MM.1S (cell line): ENCODE measurements around the gene PRKCE.

Experiments
- DNase-seq: peaks from one replicate; pipeline ENCODE4 v3.0.0-alpha.2; 2015
- H2AFZ ChIP-seq: fragments of 300-600 bp; sonication (generic); 2 replicates; pipeline ENCODE4 v1.6.0; 2016; ENCODE audit warnings: antibody characterized with exemption, low read length
- H3F3A ChIP-seq: fragments of 300-600 bp; sonication (generic); 2 replicates; pipeline ENCODE4 v1.6.1; 2016; ENCODE audit warnings: mild to moderate bottlenecking, antibody characterized with exemption, low read length, moderate library complexity, mixed read lengths; ENCODE audit not compliant: insufficient read depth
- H3K27ac ChIP-seq: fragments of 300-600 bp; sonication (generic); 2 replicates; pipeline ENCODE4 v1.5.1; 2016; ENCODE audit warnings: mild to moderate bottlenecking, low read length
- H3K27me3 ChIP-seq: fragments of 300-600 bp; sonication (generic); replicated peaks from 2 replicates; pipeline ENCODE4 v1.6.0; 2016; ENCODE audit warnings: low read length; ENCODE audit not compliant: insufficient read depth
- H3K36me3 ChIP-seq: fragments of 300-600 bp; sonication (generic); replicated peaks from 2 replicates; pipeline ENCODE4 v1.6.1; 2016; ENCODE audit warnings: mild to moderate bottlenecking, low read length, mixed read lengths; ENCODE audit not compliant: insufficient read depth
- H3K4me1 ChIP-seq: fragments of 300-600 bp; sonication (generic); 2 replicates; pipeline ENCODE4 v1.6.1; 2016; ENCODE audit warnings: low read length, mixed read lengths
- H3K4me2 ChIP-seq: fragments of 300-600 bp; sonication (generic); 2 replicates; pipeline ENCODE4 v1.6.0; 2016; ENCODE audit warnings: low read depth, low read length
- H3K4me3 ChIP-seq: fragments of 300-600 bp; sonication (generic); 2 replicates; pipeline ENCODE4 v1.5.1; 2016; ENCODE audit warnings: low read length, mixed read lengths
- H3K79me2 ChIP-seq: fragments of 300-600 bp; sonication (generic); 2 replicates; pipeline ENCODE4 v1.6.1; 2016; ENCODE audit warnings: mixed run types, low read length, mixed read lengths
- H3K9ac ChIP-seq: fragments of 300-600 bp; sonication (generic); 2 replicates; pipeline ENCODE4 v1.6.1; 2016; ENCODE audit warnings: low read length, mixed read lengths
- H3K9me2 ChIP-seq: fragments of 300-600 bp; sonication (generic); replicated peaks from 2 replicates; pipeline ENCODE4 v1.6.1; 2016; ENCODE audit warnings: mild to moderate bottlenecking, low read length, mixed read lengths; ENCODE audit not compliant: insufficient read depth
- H3K9me3 ChIP-seq: fragments of 300-600 bp; sonication (generic); replicated peaks from 2 replicates; pipeline ENCODE4 v1.6.1; 2016; ENCODE audit warnings: mild to moderate bottlenecking, low read length, mixed read lengths; ENCODE audit not compliant: insufficient read depth
- H4K20me1 ChIP-seq: fragments of 300-600 bp; sonication (generic); 2 replicates; pipeline ENCODE4 v1.6.1; 2016; ENCODE audit warnings: mild to moderate bottlenecking, low read length, moderate library complexity, mixed read lengths; ENCODE audit not compliant: insufficient read depth
- EZH2 ChIP-seq: fragments of 300-600 bp; sonication (generic); optimal IDR thresholded peaks from 2 replicates; pipeline ENCODE3; 2017; ENCODE audit warnings: low read depth, mild to moderate bottlenecking, antibody characterized with exemption, low read length, mixed read lengths
- EZH2phosphoT487 ChIP-seq: fragments of 300-600 bp; sonication (generic); IDR thresholded peaks from 2 replicates; pipeline ENCODE4 v1.6.1; 2018; ENCODE audit warnings: antibody characterized with exemption, low read length
- TF ChIP-seq, protein P1 (sequence below): fragments of 300-600 bp; sonication (generic); IDR thresholded peaks from 2 replicates; pipeline ENCODE4 v1.5.1; 2016; ENCODE audit warnings: antibody characterized with exemption, low read length, mixed read lengths

Gene PRKCE

GRCh38 chr2:46122318-46122976 is 471.0 kb downstream of the PRKCE start:
- DNase-seq, result no peak
- no peak overlapping the region for H2AFZ ChIP-seq
- H3K79me2 ChIP-seq, result no peaks in the 10 kb centered on the region
- no peaks in the 10 kb centered on the region for H3K4me1 ChIP-seq
- no peak overlapping the region for H3K9ac ChIP-seq
- H3K36me3 ChIP-seq, result no peaks in the 10 kb centered on the region
- TF ChIP-seq, protein P1, sequence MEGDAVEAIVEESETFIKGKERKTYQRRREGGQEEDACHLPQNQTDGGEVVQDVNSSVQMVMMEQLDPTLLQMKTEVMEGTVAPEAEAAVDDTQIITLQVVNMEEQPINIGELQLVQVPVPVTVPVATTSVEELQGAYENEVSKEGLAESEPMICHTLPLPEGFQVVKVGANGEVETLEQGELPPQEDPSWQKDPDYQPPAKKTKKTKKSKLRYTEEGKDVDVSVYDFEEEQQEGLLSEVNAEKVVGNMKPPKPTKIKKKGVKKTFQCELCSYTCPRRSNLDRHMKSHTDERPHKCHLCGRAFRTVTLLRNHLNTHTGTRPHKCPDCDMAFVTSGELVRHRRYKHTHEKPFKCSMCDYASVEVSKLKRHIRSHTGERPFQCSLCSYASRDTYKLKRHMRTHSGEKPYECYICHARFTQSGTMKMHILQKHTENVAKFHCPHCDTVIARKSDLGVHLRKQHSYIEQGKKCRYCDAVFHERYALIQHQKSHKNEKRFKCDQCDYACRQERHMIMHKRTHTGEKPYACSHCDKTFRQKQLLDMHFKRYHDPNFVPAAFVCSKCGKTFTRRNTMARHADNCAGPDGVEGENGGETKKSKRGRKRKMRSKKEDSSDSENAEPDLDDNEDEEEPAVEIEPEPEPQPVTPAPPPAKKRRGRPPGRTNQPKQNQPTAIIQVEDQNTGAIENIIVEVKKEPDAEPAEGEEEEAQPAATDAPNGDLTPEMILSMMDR, result no peak
- H3K9me3 ChIP-seq, result no peaks in the 10 kb centered on the region
- no peaks in the 10 kb centered on the region for H4K20me1 ChIP-seq
- no peaks in the 10 kb centered on the region for H3K27me3 ChIP-seq
- no peak overlapping the region for H3K27ac ChIP-seq
- no peaks in the 10 kb centered on the region for H3K9me2 ChIP-seq
- no peak overlapping the region for H3K4me2 ChIP-seq
- no peak overlapping the region for H3K4me3 ChIP-seq
- H3F3A ChIP-seq, result no peaks in the 10 kb centered on the region

- Histone ChIP-seq H3K4me3 (no peak overlapping the region), H3F3A (no peaks in the 10 kb centered on the region), H3K4me1 (no peaks in the 10 kb centered on the region), H3K27ac (no peak overlapping the region), H2AFZ (no peak overlapping the region), H3K9me3 (no peaks in the 10 kb centered on the region), H3K36me3 (no peaks in the 10 kb centered on the region), H3K9ac (no peak overlapping the region), H3K79me2 (no peaks in the 10 kb centered on the region), H4K20me1 (no peaks in the 10 kb centered on the region), H3K27me3 (no peaks in the 10 kb centered on the region), H3K4me2 (no peak overlapping the region), H3K9me2 (no peaks in the 10 kb centered on the region)
- DNase-seq, result no peak
- TF ChIP-seq, protein P1, result no peak
- TF ChIP-seq EZH2, result no peak
- no peak for TF ChIP-seq EZH2phosphoT487
Measured at GRCh38 chr2:46123013-46123412, 471.5 kb downstream of the PRKCE start.

- Histone ChIP-seq H3K79me2 (no peaks in the 10 kb centered on the region), H3K9me3 (no peaks in the 10 kb centered on the region), H3K4me1 (no peaks in the 10 kb centered on the region), H3K9me2 (no peaks in the 10 kb centered on the region), H3K27ac (no peak overlapping the region), H3K4me2 (no peak overlapping the region), H4K20me1 (no peaks in the 10 kb centered on the region), H3K9ac (no peak overlapping the region), H3K27me3 (no peaks in the 10 kb centered on the region), H3K36me3 (no peaks in the 10 kb centered on the region), H2AFZ (no peak overlapping the region), H3F3A (no peaks in the 10 kb centered on the region), H3K4me3 (no peak overlapping the region)
- no peak for TF ChIP-seq EZH2
- no peak for TF ChIP-seq EZH2phosphoT487
- DNase-seq, result no peak
Measured at GRCh38 chr2:46125798-46126197, 474.3 kb downstream of the PRKCE start.

DNA sequence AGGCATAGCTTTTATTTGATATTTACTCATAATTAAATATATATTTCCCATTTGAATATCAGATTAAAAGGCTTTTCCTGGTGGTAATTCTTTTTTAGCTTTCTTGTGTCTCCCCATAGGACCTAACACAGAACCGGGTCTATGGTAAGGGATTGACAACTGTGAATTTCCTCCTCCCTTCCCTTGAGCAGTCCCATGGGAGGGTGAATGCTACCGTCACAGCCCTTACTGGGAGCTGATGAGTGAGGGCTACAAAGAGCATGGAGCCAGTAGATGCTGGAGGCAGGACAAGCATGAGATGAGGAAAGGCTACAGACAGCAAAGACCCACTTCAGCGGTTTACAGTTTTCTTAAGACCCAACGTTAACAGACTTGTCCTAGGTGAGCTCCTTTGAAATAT is 475.1 kb downstream of the PRKCE start:
- TF ChIP-seq EZH2, result no peak
- TF ChIP-seq, protein P1, result no peak
- TF ChIP-seq EZH2phosphoT487, result no peak
- Histone ChIP-seq H4K20me1 (no peaks in the 10 kb centered on the region), H2AFZ (no peak overlapping the region), H3K79me2 (no peaks in the 10 kb centered on the region), H3K27ac (no peak overlapping the region), H3K9ac (no peak overlapping the region), H3K9me2 (no peaks in the 10 kb centered on the region), H3K9me3 (no peaks in the 10 kb centered on the region), H3K27me3 (no peaks in the 10 kb centered on the region), H3F3A (no peaks in the 10 kb centered on the region), H3K4me1 (no peaks in the 10 kb centered on the region), H3K4me3 (no peak overlapping the region), H3K36me3 (no peaks in the 10 kb centered on the region), H3K4me2 (no peak overlapping the region)
- no peak for DNase-seq
